T-helper 1 cell treated with Interleukin-12 subunit alpha and Interleukin-12 subunit beta and Interleukin-4 antibody, amounts not matched to agents 30 ng/mL and 1 ng/mL, for 36 hours (primary cell): ENCODE measurements around the gene OR2T2. TPM values are rescaled to one million over a fixed set of nuclear protein-coding genes. Genes with fewer than 3 reads are reported as not detected.
"Not testable (repeated sequence)": the region's sequence is repeated elsewhere in the genome, so short reads cannot be mapped to it uniquely, and the experiment has no call there.

Source experiments
- intact Hi-C: fragments of 100-400 bp; cut with micrococcal nuclease; formaldehyde crosslinking; loops from one replicate; pipeline ENCODE4 v1.15.1; 2024
- total RNA-seq: library from RNA; stranded (reverse); gene quantifications from 2 replicates; pipeline ENCODE4 v1.2.3, GENCODE V29; 2022

Gene OR2T2, protein sequence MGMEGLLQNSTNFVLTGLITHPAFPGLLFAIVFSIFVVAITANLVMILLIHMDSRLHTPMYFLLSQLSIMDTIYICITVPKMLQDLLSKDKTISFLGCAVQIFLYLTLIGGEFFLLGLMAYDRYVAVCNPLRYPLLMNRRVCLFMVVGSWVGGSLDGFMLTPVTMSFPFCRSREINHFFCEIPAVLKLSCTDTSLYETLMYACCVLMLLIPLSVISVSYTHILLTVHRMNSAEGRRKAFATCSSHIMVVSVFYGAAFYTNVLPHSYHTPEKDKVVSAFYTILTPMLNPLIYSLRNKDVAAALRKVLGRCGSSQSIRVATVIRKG
- total RNA-seq = not detected in 2 replicates

DNA sequence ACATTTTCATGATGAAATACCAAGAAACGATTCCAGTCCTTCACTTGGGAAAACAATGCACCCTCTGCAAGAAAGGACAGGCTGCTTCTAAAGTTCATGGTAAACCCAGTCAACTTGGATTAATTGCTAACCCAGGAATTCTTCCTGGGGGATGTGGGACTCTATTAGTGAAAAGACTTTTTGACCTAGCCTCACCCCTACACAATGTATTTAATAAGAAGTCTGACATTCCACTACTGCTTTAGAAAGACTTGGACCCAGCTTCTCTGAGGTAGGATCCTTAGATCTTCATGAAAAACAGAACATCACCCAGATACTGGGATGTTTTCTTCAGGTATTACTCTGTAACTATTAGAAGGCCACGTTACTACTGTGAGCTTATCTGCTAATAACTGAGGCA, at the start of gene OR2T2:
TSS of gene OR2T2 (plus strand) at position 239 of the 400 bp plus-strand sequence. CDS start 7,161 bp downstream, outside the sequence.
- intact Hi-C loops = not testable (repeated sequence)

DNA sequence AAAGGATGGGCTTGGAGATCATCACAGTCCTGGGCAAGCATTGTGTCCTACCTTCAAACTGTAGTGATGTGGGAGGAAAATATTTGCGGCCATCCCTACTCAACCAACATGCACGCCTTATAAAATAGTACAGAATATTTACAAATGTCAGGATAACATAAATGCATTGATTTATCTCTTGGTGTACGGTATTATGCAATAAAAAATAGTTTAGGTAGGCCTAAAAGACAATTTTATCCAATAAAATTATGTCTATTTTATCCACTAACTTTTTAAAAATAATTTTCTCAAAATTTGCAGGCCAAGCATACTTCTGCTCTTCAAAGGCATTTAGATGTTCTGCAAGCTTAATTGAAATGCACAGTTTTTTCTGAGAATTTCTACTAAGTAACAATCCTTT, 42.7 kb upstream of the OR2T2 start, which contains the start of gene OR2T1:
TSS of gene OR2T1 (plus strand) at position 301 of the 400 bp plus-strand sequence. CDS start 3,100 bp downstream, outside the sequence.
- intact Hi-C loops = loop anchor here (5.0 to 10.0 kb wide), 2 partner anchors 80 to 182 kb away; no protein-coding TSS in a partner anchor

DNA sequence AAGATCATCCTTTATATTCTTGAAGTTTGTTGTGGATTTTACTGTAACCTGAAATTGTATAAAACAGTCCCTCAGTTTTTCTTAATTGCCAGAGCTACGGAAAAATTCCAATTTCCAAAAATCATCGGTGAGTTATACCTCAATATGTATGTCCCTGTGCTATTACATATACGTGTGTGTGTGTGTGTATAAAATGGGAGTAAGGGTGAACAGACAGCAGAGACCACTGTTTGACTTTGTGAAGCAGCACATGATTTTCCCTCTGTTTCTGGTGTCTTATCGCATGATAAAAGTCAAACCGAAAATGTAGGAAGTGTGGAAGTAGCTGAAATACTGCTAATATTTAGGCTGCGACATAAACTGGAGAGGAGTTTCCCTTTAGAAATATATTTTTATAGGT, 41.4 kb upstream of the OR2T2 start:
- intact Hi-C loops = loop anchor here (1.0 to 10.0 kb wide), 11 partner anchors 78 to 469 kb away; partner anchors contain the start of gene ZNF672

DNA sequence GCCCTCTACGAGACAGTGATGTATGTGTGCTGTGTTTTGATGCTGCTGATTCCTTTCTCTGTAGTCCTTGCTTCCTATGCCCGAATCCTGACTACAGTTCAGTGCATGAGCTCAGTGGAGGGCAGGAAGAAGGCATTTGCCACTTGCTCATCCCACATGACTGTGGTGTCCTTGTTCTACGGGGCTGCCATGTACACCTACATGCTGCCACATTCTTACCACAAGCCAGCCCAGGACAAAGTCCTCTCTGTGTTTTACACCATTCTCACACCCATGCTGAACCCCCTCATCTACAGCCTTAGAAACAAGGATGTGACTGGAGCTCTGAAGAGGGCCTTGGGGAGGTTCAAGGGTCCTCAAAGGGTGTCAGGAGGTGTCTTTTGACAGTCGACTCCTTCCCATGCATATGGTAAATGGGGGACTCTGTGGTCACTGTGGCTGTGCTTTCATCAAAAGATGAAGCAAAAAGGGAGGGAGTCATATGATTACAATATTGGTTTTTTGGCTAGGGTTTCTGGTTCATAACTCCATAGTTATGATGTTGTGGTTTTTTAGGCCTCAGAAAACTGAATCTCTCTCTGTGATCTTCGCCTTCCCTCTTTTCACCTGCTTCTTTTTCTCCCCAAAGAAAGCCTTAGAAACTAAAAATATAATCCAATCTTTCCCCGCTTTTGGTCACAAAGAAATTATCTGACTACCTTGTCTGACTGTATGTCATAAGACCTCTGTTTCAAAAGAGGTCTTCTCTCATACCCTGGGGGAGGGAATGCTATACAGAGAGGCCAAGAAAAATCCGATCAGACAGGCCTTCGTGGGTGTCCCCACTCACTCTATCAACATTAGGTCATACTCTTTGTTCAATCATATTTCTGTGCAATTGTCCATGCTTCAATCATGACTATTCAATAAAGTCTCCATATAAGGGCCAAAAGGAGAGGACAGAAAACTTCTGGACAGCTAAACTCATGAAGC, 38.4 kb upstream of the OR2T2 start:
- intact Hi-C loops = loop anchor here (10.0 kb wide), 1 partner anchor 178 kb away; no protein-coding TSS in a partner anchor

DNA sequence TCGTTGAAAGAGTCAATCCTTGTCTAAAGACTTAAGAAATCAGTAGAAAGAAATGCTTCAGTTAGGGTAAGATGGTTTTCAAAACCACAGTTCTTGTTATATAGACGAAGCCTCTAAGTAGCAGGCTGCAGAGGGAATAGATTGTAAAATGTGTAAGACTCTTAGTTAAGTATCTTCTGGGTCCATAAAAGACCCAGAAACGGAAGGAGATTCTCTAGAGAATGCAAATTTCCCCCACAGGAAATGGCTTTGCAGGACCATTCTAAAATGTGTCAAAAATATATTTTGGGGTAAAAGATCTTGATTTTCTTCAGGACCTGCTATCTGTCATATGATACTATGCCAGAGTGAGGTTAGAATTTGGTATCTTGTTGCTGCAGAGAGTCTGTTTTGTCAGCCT, 29.2 kb upstream of the OR2T2 start:
- intact Hi-C loops = loop anchor here (10.0 kb wide), 1 partner anchor 49 kb away; no protein-coding TSS in a partner anchor

DNA sequence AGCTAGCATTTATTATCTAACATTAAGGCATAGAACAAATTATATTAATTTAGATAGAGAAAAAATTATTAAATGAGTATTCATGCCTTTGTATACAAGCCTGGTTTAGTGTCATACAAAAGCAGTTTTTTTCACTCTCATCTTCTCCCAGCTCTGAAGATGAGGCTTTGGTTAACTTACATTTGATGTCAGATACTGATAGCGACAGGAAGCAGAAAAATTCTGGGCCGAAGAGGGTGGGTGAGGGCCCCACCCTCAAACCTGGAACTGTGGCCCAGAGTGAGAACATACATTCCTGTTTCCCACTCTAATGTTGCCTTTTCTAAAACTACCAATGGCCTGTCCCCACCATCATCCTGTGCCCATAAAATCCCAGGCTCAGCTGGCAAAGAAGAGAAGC, 27.6 kb upstream of the OR2T2 start:
- intact Hi-C loops = loop anchor here (10.0 kb wide), 1 partner anchor 47 kb away; no protein-coding TSS in a partner anchor

DNA sequence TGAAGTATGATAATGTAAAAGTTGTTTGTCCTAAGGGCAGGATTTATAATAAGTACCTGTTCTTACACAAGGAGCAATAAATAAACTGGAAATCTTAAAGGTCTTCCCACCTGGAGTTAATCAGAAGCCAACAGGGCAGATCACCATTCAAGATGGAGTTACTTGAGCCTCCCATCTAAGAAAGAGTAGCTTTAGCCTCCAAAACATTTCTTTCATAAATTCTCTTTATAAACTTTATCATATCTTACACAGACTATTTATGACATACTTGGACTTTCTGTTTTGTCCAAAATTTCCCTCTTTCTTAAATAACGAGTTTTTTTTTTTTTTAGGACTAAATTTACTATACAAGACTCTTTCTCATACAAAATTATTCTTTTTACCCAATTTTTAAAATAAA, 24.1 kb upstream of the OR2T2 start:
- intact Hi-C loops = no loop called here

DNA sequence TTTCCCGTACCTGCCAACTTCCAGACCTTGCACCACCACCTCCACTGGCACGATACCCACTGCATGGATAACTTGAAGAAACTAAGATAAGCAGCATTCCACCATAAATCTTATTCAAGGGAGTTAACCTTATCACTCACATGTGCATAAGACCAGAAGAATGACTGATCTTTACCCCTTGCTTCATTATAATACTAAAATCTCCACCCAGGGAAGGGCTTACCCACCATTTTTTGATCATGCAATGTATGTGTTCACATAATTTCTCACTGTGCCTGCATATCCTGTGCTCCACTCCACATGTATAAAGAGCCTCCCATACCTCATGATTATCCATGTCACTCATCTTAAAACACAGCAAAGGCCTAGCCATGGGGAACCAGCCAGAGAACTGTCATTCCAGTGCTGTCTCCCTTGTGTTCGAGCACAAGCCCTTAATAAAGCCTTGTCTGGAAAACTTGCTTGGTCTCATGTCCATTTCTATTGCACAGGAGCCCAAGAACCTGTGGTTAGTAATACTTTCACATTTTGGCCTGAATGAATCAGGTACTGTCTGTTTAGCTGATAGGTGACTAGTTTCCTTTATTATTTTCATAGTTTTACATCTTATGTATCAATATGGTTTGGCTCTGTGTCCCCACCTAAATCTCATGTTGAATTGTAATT, 17.8 kb upstream of the OR2T2 start:
- intact Hi-C loops = not testable (repeated sequence)

DNA sequence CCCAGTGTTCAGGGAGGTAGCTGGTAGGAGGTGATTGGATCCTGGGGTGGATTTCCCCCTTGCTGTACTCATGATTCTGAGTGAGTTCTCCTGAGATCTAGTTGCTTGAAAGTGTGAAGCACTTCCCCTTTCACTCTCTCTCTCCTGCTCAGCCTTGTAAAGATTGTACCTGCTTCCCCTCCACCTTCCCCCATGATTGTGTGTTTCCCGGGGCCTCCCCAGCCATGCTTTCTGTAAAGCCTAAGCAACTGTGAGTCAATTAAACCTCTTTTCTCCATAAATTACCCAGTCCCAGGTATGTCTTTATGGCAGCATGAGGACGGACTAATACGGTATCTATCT, 17.3 kb upstream of the OR2T2 start:
- intact Hi-C loops = not testable (repeated sequence)

DNA sequence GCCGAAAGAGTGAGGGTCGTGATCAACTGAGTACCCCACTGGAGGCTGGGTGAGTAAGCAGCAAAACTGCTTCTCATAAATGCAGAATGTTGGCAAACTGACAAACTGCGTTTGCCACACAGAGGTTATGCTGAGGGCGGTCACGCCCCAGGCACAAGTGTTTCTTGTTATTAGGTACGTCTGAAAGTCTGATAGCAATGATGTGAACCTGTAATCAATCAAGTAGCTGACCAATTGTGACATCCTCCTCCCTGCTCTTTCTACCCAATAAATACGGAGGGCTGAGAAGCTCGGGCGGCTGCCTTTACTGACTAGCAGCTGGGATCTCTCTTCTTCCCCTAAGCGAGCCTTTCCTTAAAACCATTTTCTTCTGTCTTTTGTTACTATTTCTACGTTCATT, 13.8 kb upstream of the OR2T2 start:
- intact Hi-C loops = not testable (repeated sequence)

DNA sequence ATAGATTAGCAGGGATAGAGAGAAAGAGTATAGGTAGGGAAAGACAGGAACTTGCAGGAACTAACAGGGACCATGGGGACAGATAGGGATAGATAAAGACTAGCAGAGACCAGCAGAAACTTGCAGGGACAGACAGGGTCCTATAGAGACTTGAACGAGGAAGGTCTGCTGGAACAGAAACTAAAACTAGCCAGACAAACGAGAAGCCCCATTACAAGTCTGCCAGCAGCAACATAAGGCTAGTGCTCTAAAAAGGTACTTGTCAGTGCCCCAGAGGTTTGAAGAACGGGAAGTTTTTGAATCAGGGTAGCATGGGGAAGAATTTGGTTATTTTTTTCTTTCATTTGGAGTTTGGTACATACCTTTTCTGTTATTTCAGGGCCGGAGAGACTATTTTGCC, 13.2 kb upstream of the OR2T2 start:
- intact Hi-C loops = not testable (repeated sequence)

DNA sequence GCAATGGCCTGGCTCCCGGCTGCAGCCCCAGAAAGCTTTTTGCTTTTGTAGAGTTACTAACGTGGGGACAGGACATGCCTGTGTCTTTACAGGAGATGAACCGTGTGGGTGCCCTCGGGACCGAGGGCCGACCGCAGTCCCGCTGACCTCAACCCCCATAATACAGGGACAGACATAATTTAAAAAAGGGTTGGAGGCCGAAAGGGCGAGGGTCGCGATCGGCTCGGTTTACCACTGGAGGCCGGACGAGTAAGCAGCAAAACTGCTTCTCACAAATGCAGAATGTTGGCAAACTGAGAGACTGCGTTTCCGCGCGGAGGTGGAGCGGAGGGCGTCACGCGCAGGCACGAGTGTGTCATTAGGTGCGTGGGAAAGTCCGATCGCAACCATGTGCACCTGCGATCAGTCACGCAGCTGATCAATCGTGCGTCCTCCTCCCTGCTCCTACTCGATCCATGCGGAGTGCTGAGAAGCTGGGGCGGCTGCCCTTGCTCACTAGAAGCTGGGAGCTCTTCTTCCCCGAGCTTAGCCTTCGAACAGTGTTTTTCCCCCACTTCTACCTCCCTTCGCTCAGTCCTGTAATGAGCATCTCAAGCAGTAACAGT, 11.5 kb upstream of the OR2T2 start:
- intact Hi-C loops = not testable (repeated sequence)

DNA sequence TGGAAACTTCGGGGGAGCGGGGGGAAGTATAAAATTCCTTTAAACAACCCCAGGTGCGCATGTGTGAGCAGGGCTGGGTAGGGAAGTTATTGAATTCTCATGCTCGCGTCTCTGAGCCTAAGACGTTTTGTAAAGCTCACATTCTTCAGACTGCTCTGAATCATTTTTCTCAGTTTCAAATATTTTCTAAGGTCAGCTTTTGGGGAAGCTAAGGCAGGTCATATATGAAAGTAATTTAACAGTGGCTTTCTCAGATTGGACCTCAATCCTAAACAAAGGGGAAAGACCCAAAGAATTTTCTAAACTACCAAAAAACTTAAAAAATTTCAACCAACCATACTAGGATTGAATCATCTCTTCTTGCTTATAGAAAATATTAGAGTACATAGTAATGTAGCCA, 10.5 kb upstream of the OR2T2 start:
- intact Hi-C loops = not testable (repeated sequence)

DNA sequence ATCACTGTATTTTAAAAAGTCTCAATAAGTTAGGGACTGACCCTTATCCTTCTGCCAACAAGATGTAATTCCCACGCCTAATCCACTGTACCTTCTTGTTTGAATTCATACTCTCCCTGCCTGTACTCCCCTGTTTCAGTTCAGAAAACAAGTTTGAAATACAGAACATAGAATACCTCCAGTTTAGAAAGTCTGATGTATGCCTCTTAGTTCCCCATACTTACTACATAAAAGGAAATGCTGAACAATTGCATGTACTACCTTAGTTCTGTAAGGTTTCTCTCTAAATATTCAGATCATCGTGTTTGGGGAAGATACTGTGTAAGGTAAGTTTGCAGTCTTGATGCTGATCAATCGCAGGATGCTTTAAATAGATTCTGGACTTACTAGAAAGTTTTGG, 9.1 kb upstream of the OR2T2 start:
- intact Hi-C loops = not testable (repeated sequence)

DNA sequence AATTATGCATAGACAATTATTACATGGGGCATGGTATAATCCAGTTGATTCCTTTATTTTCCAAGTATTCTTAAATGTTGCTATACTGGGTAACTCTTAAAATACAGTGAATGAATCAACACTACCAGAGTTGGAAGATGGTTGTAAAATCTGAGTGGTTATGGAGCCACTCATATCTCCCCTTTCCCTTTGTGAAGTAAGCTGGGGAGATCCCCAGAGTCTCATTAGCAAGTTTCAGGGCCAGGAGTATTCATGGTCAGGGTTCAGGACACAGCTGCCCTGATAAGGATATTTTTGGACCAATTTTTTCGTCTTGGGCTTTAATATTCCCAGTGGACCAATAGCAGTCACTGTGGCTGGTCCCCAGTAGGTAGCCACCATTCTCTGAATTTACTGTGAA, 6.8 kb upstream of the OR2T2 start:
- intact Hi-C loops = not testable (repeated sequence)

DNA sequence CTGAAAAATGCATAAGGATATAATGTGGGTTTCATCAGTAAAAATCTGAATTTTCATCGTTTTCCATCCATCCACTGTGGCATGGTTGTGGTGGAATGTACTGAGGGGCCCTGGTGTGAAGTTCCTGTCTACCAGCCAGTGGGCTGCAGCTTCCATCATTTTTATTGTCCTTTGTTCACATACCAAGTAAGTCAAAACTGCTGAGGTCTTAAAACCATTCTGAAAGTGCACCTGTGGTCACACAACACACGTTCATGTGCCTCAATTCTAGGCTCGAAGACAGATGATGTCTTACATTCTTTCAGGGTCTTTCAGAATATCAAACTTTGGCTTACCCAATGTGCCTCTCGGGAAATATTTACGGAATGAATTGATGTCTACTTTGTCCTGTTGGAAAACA, 6.2 kb upstream of the OR2T2 start:
- intact Hi-C loops = not testable (repeated sequence)

DNA sequence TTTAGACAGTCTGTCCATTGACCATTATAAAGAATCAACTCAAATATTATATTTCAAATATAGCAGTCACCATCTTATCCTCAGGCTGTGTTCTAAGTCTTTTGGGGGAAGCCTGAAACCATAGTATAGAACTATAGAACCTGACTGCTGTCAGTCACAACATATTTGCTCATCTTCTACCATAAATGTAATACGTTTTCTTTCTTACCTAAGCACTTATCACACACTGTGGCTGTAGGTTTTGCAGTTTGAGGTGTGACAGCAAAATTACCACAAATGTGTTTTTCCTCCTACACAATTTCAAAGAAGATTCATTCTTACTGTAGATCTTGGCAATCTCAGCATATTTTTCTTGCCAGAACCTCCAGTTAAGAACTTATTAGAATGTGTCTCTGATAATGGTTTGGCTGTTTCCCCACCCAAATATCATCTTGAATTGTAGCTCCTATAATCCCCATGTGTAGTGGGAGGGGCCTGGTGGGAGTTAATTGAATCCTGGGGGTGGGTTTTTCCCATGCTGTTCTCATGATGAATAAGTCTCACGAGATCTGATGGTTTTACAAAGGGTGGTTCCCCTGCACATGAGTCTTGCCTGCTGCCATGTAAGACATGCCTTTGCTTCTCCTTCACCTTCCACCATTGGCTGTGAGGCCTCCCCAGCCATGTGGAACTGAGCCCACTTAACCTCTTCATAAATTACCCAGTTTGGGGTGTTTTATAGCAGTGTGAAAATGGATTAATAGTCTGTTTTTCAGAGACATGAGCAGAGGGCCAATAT, 2.7 kb upstream of the OR2T2 start:
- intact Hi-C loops = not testable (repeated sequence)

DNA sequence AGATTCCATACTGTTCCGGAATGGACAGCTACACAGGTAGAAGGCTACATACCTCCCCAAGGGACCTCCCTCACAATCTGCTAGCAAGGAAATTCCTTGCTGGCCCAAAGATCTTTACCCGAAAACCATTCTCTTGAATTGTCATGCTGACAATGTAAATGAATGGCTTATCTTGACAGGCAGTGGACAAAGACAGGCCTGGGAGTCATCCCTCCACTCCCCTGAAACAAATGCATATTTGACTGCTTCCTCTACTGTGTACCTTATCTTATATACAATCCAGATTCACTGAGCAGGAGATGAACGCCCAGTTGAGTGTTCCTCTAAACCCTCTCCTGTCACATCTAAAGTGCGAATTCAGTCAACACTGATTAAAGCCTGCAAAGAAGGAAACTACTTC, 834 bp upstream of the OR2T2 start:
- intact Hi-C loops = not testable (repeated sequence)

DNA sequence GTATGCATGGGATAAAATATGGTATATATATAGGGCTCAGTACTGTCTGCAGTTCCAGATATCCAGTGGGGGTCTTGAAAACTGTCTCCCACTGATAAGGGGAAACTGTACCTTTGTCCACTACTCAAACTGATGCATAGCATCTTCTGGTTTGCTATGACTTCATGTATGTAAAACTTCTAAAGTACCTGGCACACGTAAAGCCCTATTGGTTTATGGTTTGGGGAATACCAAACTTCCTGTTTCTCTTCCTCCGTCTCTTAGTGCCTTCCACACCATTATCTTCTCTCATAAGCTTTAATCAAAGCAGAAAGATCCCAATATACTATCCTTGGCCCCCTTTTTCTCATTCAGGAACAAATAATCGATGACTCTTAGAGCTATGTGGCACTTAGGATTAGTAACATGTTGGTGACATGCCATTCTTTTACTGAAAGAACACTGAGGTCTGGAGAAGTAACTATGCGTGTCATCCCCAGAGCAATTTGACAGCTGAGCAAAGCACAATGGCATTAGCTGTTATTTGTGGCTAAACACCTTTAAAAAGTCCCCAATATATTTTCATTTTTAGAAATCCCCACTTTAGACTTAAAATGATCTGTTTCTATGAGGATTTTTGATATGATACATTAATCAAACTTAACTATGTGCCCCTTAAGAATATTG, 3.1 kb downstream of the OR2T2 start:
- intact Hi-C loops = not testable (repeated sequence)
